NCI-H82 treated with DMSO at 0.1 percent for 48 hours (cell line): Measurements from ENCODE around the gene ITGB1BP2.
A peak's percentile ranks its signal among the peaks of the same experiment; 100 is the strongest.
"Not testable (repeated sequence)": the region's sequence is repeated elsewhere in the genome, so short reads cannot be mapped to it uniquely, and the experiment has no call there.

Experiments used
- DNase-seq: peaks from one replicate; lab custom pipeline; 2025; ENCODE audit not compliant: unreplicated experiment; lab: John Stamatoyannopoulos, UW

The ITGB1BP2 gene

GRCh38 chrX:71301195-71301924 is at the start of gene ITGB1BP2:
ITGB1BP2 (plus strand) TSS chrX:71301750; CDS start chrX:71301807, 57 bp downstream.
- DNase-seq, result peak; percentile 88

- DNase-seq, result no peak
Observed at GRCh38 chrX:71252221-71252620, 49.3 kb upstream of the ITGB1BP2 start.

- DNase-seq, result peak; percentile 44
Observed at GRCh38 chrX:71253253-71254091, 48.1 kb upstream of the ITGB1BP2 start.

- DNase-seq, result peak; percentile 51
Observed at GRCh38 chrX:71254092-71254963, 47.2 kb upstream of the ITGB1BP2 start, which contains the start of gene ZMYM3. ZMYM3 (minus strand) TSS chrX:71254140; CDS start chrX:71253255, 885 bp downstream.

GRCh38 chrX:71256051-71256450 is 45.5 kb upstream of the ITGB1BP2 start:
- no peak for DNase-seq

GRCh38 chrX:71256856-71257255 is 44.7 kb upstream of the ITGB1BP2 start:
- no peak for DNase-seq

- DNase-seq, result not testable (repeated sequence)
Observed at GRCh38 chrX:71268624-71269023, 32.9 kb upstream of the ITGB1BP2 start.

GRCh38 chrX:71269801-71270395 is 31.7 kb upstream of the ITGB1BP2 start:
- DNase-seq, result no peak

- DNase-seq, result not testable (repeated sequence)
Observed at GRCh38 chrX:71272313-71272712, 29.2 kb upstream of the ITGB1BP2 start.

GRCh38 chrX:71281300-71281699 is 20.2 kb upstream of the ITGB1BP2 start:
- DNase-seq, result not testable (repeated sequence)

GRCh38 chrX:71282514-71283402 is 18.8 kb upstream of the ITGB1BP2 start:
- no peak for DNase-seq

GRCh38 chrX:71283403-71284143 is 18.0 kb upstream of the ITGB1BP2 start, which contains the start of gene NONO:
NONO (plus strand) TSS chrX:71283635; CDS start chrX:71290638, 7,003 bp downstream.
- DNase-seq, result peak; percentile 97

- no peak for DNase-seq
Observed at GRCh38 chrX:71285929-71286328, 15.6 kb upstream of the ITGB1BP2 start.

GRCh38 chrX:71291381-71291780 is 10.2 kb upstream of the ITGB1BP2 start:
- no peak for DNase-seq

- DNase-seq, result no peak
Observed at GRCh38 chrX:71292669-71293365, 8.7 kb upstream of the ITGB1BP2 start.

GRCh38 chrX:71296806-71297205 is 4.7 kb upstream of the ITGB1BP2 start:
- no peak for DNase-seq

- no peak for DNase-seq
Observed at GRCh38 chrX:71298119-71298518, 3.4 kb upstream of the ITGB1BP2 start.

- not testable (repeated sequence) for DNase-seq
Observed at GRCh38 chrX:71300064-71300463, 1.5 kb upstream of the ITGB1BP2 start.
